ENCODE results near the gene IL34.

IL34 gene

DNA sequence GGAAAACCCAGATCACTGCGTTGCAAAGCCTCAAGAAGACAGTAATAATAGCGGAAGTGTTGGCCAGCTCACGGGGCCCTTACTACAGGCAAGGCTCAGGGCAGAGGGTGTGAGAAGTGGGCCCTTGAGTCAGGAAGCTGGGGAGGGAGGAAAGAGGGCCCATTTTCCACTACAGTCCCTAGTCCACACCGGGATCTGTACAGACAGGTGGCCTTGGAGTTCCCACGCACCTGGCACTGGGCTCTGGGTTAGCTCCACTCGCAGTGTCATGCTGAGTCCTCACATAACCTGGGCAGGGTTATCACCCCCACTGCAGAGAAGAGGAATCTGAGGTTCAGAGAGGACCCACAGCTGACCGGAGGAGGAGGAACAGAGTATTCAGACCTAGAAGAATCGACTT, 56.3 kb downstream of the IL34 start:
- DNase-seq (ENCODE audit: low read depth in 3 of 3) = no peak

DNA sequence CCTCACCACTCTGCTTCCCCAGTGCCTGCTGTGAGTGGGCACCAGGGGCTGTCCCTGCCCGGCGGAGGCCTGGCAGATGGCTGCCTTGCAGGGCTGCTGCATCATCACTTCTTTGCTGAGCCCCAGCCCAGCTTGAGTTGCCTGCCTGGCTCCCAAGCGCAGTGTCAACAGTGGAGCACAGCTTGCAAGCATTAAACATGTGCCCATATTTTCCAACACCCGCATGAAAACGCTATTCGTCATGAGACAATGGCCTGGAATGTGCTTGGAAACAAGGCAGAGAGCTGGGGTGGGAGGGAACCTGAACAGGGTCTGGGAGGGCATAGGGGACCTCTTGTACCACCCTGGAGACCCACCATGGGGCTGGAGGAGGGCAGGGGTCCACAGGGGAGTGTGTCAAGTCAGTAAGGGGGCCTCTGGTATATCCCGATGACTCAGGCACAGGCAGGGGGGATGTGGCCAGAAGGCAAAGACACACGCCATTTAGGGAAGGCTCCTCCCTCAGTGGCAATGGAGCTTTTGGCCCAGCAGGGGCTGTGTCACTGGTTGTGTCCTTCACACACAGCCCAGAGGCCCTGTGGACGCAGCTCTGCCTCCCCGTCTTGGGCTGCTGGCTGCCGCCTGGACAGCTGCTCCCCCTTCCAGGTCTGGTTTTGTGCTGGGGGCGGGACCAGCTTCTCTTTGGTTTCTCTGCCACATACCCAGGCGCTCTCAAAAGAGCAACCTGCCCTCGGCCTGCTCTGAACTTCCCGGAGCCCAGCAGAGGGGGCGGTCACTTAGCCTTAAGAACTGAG, 56.9 kb downstream of the IL34 start:
- DNase-seq (ENCODE audit: low read depth in 3 of 3) = no peak

- DNase-seq (ENCODE audit: low read depth in 3 of 3) = no peak
Observed at GRCh38 chr16:70703835-70704381, 57.5 kb downstream of the IL34 start.

DNA sequence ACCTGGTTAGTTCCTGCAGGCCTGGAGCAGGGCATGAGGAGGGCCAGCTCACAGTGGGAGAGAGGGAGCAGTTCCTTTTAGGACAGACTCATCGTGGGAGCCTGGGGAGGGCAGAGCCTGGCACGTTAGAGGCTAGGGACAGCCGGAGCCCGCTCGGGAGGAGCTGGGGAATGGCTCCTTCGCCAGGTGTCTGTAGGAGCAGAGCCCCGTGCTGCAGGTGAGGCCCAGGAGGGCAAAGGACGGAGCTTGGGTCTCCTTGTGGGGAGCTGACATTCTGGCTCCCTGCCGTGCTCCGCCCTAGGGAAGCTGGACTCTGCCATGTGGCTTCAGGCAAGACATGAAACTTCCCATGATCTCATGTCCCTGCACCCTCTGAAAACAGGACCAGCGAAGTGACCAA, 58.2 kb downstream of the IL34 start:
- no peak for DNase-seq (ENCODE audit: low read depth in 3 of 3)

- no peak for DNase-seq (ENCODE audit: low read depth in 3 of 3)
Observed at GRCh38 chr16:70705056-70705455, 58.7 kb downstream of the IL34 start.

GRCh38 chr16:70706948-70707465, 60.6 kb downstream of the IL34 start:
- no peak for DNase-seq (ENCODE audit: low read depth in 3 of 3)

- DNase-seq (ENCODE audit: low read depth in 3 of 3) = no peak
Observed at GRCh38 chr16:70708366-70709246, 62.2 kb downstream of the IL34 start.

DNA sequence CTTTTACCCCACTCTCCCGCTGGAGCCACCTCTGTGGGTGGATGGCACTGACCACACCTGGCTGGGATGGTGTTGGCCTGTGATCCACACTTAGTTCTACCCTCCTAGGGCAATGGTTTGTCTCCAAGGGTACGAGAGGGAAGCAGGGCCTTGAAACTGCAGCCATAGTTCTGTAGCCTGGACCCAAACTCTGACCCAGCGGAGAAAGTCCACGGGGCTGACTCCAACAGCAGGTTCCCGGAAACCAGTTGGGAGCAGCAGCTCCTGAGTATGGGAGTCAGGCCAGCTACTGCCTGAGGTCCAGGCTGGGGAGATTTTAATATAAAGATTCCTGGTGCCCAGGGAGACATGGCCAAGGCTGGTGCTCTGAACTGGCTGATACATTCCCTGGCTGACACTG, 63.1 kb downstream of the IL34 start:
- no peak for DNase-seq (ENCODE audit: low read depth in 3 of 3)

- no peak for DNase-seq (ENCODE audit: low read depth in 3 of 3)
Observed at GRCh38 chr16:70709942-70710341, 63.6 kb downstream of the IL34 start.

Data from stimulated activated CD4-positive, alpha-beta T cell treated with anti-CD3 and anti-CD28 coated beads, TNF-alpha, amount 100 ng/mL, for 24 hours (primary cell).